SK-MEL-5 (cell line): ENCODE measurements around the gene CTTNBP2. TPM values are rescaled to one million over a fixed set of nuclear protein-coding genes. Genes with fewer than 3 reads are reported as not detected.

ENCODE experiments used
- DNase-seq: peaks from one replicate; pipeline ENCODE4 v3.0.0-alpha.2; 2016; ENCODE audit warnings: low read depth, low spot score
- in situ Hi-C: cut with HindIII; loops from 2 replicates; pipeline ENCODE4 v1.10.0; 2016; ENCODE audit warnings: low sequenced_read_pairs, high pct_unique_total_duplicates, low pct_unique_long_range_greater_than_20kb
- polyA plus RNA-seq, 2 experiments: library from polyadenylated mRNA; depleted of rRNA; stranded (reverse); fragments of >200 nt; gene quantifications; 2 replicates each; pipeline ENCODE4 v1.2.3, GENCODE V29; 2015
- total RNA-seq: library from RNA; depleted of rRNA; stranded (reverse); fragments of >200 nt; shearing (Covaris generic); gene quantifications from 2 replicates; pipeline ENCODE4 v1.2.3, GENCODE V29; 2014; rRNA removed

CTTNBP2 gene
- 43.3 and 46.3 TPM in 2 replicates for total RNA-seq
- 31.2 and 43.6 TPM in 2 replicates for polyA plus RNA-seq (2015; cell fraction: cytosol; rRNA removed)
- polyA plus RNA-seq (2015; cell fraction: nucleus; rRNA removed), result 55.5 and 65.0 TPM in 2 replicates

GRCh38 chr7:117873310-117874190 is at the start of gene CTTNBP2:
TSS of gene CTTNBP2 (minus strand) at chr7:117873441. CDS start at chr7:117873415, 26 bp downstream.
- DNase-seq, result peak; percentile 63
- in situ Hi-C loops, result no loop called here

- no peak for DNase-seq
- in situ Hi-C loops, result no loop called here
Measured at GRCh38 chr7:117916309-117916708, 43.1 kb upstream of the CTTNBP2 start.

- in situ Hi-C loops, result no loop called here
- DNase-seq, result no peak
Measured at GRCh38 chr7:117912421-117912820, 39.2 kb upstream of the CTTNBP2 start.

- no peak for DNase-seq
- in situ Hi-C loops, result no loop called here
Measured at GRCh38 chr7:117908031-117908795, 35.0 kb upstream of the CTTNBP2 start.

- no peak for DNase-seq
- in situ Hi-C loops, result no loop called here
Measured at GRCh38 chr7:117907049-117907640, 33.9 kb upstream of the CTTNBP2 start.

GRCh38 chr7:117902314-117902889 is 29.2 kb upstream of the CTTNBP2 start:
- in situ Hi-C loops, result no loop called here
- no peak for DNase-seq

GRCh38 chr7:117901089-117901797 is 28.0 kb upstream of the CTTNBP2 start:
- DNase-seq, result no peak
- in situ Hi-C loops, result no loop called here

GRCh38 chr7:117896339-117896738 is 23.1 kb upstream of the CTTNBP2 start:
- in situ Hi-C loops, result no loop called here
- no peak for DNase-seq

- in situ Hi-C loops, result no loop called here
Measured at GRCh38 chr7:117895276-117895675, 22.0 kb upstream of the CTTNBP2 start.

GRCh38 chr7:117894037-117894436 is 20.8 kb upstream of the CTTNBP2 start:
- in situ Hi-C loops, result no loop called here
- no peak for DNase-seq

More at GRCh38 chr7:117895276-117895675, 22.0 kb upstream of the CTTNBP2 start:
- no peak for DNase-seq

GRCh38 chr7:117892821-117893220 is 19.6 kb upstream of the CTTNBP2 start:
- in situ Hi-C loops, result no loop called here

GRCh38 chr7:117889611-117890010 is 16.4 kb upstream of the CTTNBP2 start:
- DNase-seq, result no peak
- in situ Hi-C loops, result no loop called here

More at GRCh38 chr7:117892821-117893220, 19.6 kb upstream of the CTTNBP2 start:
- no peak for DNase-seq

GRCh38 chr7:117888627-117889026 is 15.4 kb upstream of the CTTNBP2 start:
- no peak for DNase-seq
- in situ Hi-C loops, result no loop called here

GRCh38 chr7:117882594-117882993 is 9.4 kb upstream of the CTTNBP2 start:
- in situ Hi-C loops, result no loop called here
- no peak for DNase-seq

GRCh38 chr7:117876761-117877160 is 3.5 kb upstream of the CTTNBP2 start:
- DNase-seq, result no peak
- in situ Hi-C loops, result no loop called here

GRCh38 chr7:117875566-117875965 is 2.3 kb upstream of the CTTNBP2 start:
- peak; percentile 95 for DNase-seq
- in situ Hi-C loops, result no loop called here

GRCh38 chr7:117874191-117874700 is 1.0 kb upstream of the CTTNBP2 start:
- in situ Hi-C loops, result no loop called here

More at GRCh38 chr7:117874191-117874700, 1.0 kb upstream of the CTTNBP2 start:
- no peak for DNase-seq
